ENCODE results near the gene C1QTNF1.
A peak's percentile ranks its signal among the peaks of the same experiment; 100 is the strongest.

Gene C1QTNF1

GRCh38 chr17:78993241-78993956 is 30.6 kb upstream of the C1QTNF1 start:
- peak; percentile 50 for DNase-seq

DNA sequence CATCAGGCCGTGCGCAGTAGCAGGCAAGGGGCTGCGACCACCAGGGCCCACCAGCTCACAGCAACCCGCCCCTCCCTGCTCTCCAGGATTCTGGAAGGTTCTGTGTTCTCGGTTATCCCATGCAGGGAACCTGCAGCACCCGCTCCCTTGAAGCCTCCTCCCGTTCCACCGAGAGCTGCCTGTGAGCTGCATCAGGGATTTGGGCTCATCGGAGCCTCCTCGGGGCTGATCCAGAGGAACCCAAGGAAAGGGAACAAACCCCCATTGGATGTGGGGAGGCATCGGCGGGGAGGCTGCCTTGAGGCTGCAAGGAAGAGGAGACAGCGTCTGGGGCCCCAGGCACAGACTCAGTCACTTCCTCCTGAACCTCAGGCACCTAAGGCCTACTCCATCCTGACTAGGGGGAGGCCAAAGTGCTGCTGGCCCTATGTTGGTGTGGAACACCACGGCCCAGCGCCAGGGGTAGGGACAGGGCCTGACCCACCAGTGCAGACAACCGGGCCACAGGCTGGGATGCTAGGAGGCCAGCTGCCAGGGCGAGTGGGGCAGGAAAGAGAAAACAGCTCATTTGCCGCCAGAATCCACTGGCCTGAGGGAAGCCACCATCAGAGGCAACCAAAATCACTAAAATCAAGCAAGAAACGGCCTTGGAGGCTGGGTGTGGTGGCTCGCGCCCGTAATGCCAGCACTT is 29.8 kb upstream of the C1QTNF1 start:
- no peak for DNase-seq

- DNase-seq: no peak
Measured at GRCh38 chr17:78995022-78995760, 28.8 kb upstream of the C1QTNF1 start.

- no peak for DNase-seq
Measured at GRCh38 chr17:78995761-78996451, 28.1 kb upstream of the C1QTNF1 start.

DNA sequence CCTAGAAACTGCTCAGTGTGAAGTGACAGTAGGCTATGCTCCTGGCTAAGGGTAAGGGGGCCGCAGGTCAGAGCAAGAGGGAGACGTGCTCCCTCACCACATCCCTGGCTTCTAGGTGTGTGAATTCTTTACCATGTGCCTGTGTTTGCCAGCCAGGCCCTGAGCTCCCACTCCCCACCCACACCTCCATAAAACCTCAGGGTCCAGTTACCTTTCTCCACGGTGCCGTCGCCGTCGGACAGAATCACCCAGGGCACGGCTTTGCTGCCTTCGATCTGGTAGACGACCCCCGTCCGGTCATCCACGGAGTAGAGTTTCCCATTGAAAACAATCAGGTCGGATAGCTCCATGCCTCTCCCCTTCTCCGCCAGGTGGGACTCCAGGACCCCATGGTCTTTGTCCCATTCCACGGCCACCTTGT is 27.2 kb upstream of the C1QTNF1 start:
- no peak for DNase-seq

- no peak for DNase-seq
Measured at GRCh38 chr17:78997231-78997741, 26.7 kb upstream of the C1QTNF1 start.

DNA sequence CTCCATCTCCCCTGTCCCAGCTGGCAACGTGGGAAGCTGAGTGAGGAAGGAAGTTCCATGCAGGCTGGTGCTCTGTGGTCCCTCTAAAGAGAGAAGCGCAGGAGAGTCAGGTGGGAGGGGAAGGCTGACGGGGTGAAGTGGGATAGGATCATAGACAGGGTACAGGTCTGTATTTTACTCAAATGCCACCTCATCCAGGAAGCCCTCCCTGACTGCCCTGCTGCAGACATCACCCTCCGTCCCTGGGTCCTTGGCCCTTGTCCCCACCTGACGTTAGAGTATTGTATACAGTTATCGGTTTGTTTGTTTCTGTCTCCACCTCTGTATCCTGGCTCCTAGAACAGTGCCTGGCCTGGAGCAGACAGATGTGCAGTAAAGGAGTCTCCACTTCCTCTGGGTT is 26.1 kb upstream of the C1QTNF1 start:
- no peak for DNase-seq

DNA sequence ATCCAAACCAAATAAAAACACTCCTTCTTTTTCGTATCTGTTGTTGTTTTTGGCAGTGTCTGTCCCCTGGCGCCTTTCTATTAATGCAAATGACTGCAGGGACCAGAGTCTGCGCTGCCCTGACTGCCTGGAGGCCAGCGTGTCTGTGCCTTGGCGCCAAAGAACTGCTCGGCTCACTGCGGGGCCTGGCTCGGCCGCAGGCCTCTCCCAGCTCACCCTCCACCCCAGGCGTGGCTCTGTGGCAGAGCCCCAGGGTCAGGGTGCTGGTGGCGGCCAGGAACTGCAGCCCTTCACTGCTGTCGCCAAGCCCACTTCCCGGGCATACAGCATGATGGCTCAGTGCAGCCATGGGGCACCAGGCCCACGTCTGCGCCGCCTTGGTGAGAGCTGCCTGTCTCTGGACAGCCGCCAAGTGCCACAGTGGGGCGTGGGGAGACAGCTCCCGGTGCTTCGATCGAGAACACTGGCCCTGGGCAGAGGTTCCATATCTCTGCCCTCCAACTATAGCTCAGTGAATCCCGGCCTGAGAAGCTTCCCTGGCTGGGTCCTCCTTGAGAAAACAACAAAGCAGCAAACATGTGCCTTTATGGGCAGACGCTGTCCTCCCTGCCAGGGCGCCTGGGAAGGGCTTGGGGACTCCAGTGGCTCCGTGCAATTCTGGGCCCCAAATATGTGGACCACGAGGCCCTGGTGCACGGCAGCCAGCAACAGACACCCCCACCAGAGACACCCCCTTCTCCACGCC is 25.5 kb upstream of the C1QTNF1 start:
- DNase-seq: no peak

GRCh38 chr17:78999056-78999768 is 24.8 kb upstream of the C1QTNF1 start:
- no peak for DNase-seq

DNA sequence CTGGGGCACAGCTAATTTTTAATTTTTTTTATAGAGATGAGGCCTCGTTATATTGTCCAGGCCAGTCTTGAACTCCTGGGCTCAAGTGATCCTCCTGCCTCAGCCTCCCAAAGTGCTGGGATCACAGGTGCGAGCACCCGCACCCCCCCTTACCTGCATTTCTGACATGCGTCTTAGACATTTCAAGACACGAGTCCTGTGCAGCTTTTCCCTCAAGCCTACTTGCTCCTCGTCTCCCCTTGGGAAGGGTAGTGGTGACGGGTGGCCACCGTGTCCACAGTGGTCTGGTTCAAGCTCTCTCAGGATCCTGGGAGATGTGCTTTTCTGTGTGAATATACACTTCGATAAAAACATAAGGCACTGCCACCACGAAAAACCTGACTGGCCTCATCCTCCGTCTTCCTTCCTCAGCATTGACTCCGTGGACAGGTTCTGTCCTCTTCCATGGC is 24.0 kb upstream of the C1QTNF1 start:
- no peak for DNase-seq

DNA sequence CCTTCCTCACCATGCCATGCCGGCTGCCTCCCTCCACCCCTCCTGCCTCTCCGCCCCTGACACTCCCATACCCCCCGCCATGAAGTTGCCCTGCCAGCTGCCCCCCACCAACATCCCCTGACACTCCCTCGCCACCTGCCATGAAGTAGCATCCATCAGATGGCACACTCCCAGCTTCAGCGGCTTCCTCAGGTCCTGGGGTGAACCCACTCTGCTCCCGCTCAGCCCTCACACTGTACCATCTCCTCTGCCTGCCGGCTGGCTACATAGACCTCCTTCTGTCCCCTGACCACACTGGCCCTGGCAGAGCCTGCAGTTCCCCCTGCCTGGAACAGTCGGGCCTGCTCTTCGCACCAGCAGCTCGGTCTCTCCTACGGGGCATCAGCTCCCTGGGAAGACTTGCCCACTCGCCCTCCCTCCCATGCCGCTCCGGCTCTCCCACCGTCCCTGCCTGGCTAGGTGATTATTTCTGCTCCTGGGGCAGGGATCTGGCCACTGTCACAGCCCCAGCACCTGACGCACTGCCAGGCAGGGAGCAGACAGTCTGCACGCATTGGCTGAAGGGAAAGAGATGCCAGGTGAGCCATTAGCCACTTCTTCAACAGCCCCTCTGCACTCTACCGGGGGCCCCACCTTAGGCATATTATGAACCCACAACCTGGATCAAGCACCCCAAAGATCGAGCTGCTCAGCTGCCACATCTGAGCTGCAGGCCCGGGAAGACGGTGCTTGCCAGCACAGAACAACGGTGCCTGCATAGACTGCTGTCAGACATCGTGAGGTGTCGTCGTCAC is 23.4 kb upstream of the C1QTNF1 start:
- DNase-seq: no peak

DNA sequence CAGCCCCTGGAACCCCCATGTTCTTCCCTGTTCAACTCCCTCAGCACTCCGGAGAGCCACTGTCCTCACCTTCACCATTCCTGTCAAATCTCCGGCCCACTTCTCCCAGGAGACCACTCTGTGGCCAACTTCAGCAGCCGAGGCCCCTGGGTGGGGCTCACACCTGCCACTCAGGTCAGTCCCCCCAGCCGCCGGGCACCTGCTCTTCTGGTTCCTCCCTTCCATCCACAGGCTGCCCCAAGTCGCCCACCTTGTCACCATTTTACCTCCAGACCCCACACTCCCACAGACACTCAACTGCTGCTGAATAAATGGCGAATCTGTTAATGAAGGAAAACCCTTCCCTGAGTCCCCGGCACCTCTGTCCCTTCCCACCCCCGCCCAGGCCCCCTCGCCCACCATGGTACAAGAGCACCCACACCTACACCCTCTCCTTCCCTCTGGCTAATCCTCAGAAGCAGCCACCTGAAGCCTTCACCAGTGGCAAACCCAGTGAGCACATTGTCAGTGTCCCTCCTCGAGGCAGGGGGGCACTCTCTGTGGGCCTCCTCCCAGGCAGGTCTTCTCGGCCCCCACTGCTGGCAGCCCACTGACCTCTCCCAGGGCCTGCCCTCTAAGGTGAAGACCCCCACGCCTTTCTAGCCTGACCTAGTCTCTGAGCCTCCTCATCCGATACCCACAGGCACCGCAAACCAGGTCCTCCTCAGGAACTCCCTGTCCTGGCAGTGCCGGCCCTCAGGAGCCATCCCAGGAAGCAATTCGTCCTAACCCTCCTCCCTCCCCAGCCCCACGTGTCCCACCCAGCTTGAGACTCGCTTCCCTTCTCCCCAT is 22.6 kb upstream of the C1QTNF1 start:
- no peak for DNase-seq

GRCh38 chr17:79002291-79002690 is 21.7 kb upstream of the C1QTNF1 start:
- no peak for DNase-seq

- DNase-seq: no peak
Measured at GRCh38 chr17:79002796-79003593, 21.0 kb upstream of the C1QTNF1 start.

- DNase-seq: no peak
Measured at GRCh38 chr17:79003661-79004411, 20.1 kb upstream of the C1QTNF1 start.

GRCh38 chr17:79005063-79005861 is 18.7 kb upstream of the C1QTNF1 start:
- DNase-seq: peak; percentile 12

- DNase-seq: no peak
Measured at GRCh38 chr17:79006046-79006445, 17.9 kb upstream of the C1QTNF1 start.
